WTC11 (cell line): ENCODE measurements around the gene ESRP2. TPM values are rescaled to one million over a fixed set of nuclear protein-coding genes. Genes with fewer than 3 reads are reported as not detected.

Source experiments
- ATAC-seq: fragments of 200-7000 bp; cut with Tn5 transposase; 2 replicates; pipeline ENCODE4 v1.10.0; 2021; ENCODE audit warnings: mild to moderate bottlenecking, moderate library complexity
- CTCF ChIA-PET: fragments of 300-600 bp; sonication (Branson Sonifier 250); formaldehyde crosslinking; loops from one replicate; lab custom pipeline; 2021; ENCODE audit warnings: antibody characterized with exemption; lab: Charles Lee
- POLR2A ChIA-PET: fragments of 350-600 bp; sonication (Branson Sonifier 250); formaldehyde crosslinking; loops from one replicate; lab custom pipeline; 2021; ENCODE audit warnings: antibody characterized with exemption; lab: Charles Lee
- DNase-seq: peaks from one replicate; pipeline ENCODE4 v3.0.0; 2021; ENCODE audit warnings: low spot score
- H3K27ac Mint-ChIP-seq: 2 replicates; pipeline ENCODE4 v1.8.0; 2021; ENCODE audit warnings: mixed read lengths
- H3K27me3 Mint-ChIP-seq: 2 replicates; pipeline ENCODE4 v1.8.0; 2021; ENCODE audit warnings: low read depth, mild to moderate bottlenecking, moderate library complexity, mixed read lengths
- H3K36me3 Mint-ChIP-seq: 2 replicates; pipeline ENCODE4 v1.8.0; 2021; ENCODE audit warnings: mixed read lengths
- H3K4me1 Mint-ChIP-seq: 2 replicates; pipeline ENCODE4 v1.8.0; 2022; ENCODE audit warnings: mixed read lengths
- H3K4me3 Mint-ChIP-seq: 2 replicates; pipeline ENCODE4 v1.8.0; 2021; ENCODE audit warnings: mild to moderate bottlenecking, moderate library complexity, mixed read lengths
- H3K9me3 Mint-ChIP-seq: 2 replicates; pipeline ENCODE4 v1.8.0; 2021; ENCODE audit warnings: mixed read lengths
- AFF4 ChIP-seq: sonication (generic); formaldehyde crosslinking; IDR thresholded peaks from 2 replicates; pipeline ENCODE4 v1.8.1; 2023; ENCODE audit warnings: mild to moderate bottlenecking, missing genetic modification reagents, borderline replicate concordance
- CREB1 ChIP-seq: sonication (generic); formaldehyde crosslinking; IDR thresholded peaks from 2 replicates; pipeline ENCODE4 v1.8.0; 2023; ENCODE audit warnings: mild to moderate bottlenecking, missing genetic modification reagents
- E2F5 ChIP-seq: sonication (generic); formaldehyde crosslinking; IDR thresholded peaks from 2 replicates; pipeline ENCODE4 v1.8.1; 2022; ENCODE audit warnings: mild to moderate bottlenecking, moderate library complexity, missing genetic modification reagents
- EMX1 ChIP-seq: fragments of 250-450 bp; sonication (Bioruptor Pico); IDR thresholded peaks from 2 replicates; pipeline ENCODE4 v1.8.0; 2021; ENCODE audit warnings: mild to moderate bottlenecking
- IRF2 ChIP-seq: sonication (generic); formaldehyde crosslinking; IDR thresholded peaks from 2 replicates; pipeline ENCODE4 v1.8.0; 2022; ENCODE audit warnings: low read depth, missing genetic modification reagents, borderline replicate concordance
- KAT7 ChIP-seq: sonication (generic); formaldehyde crosslinking; IDR thresholded peaks from 2 replicates; pipeline ENCODE4 v1.8.1; 2023; ENCODE audit warnings: missing genetic modification reagents, mild to moderate bottlenecking, borderline replicate concordance
- MXD4 ChIP-seq: fragments of 250-450 bp; sonication (Bioruptor Pico); IDR thresholded peaks from 2 replicates; pipeline ENCODE4 v1.8.0; 2021; ENCODE audit warnings: mild to moderate bottlenecking, moderate library complexity, borderline replicate concordance
- NR1H2 ChIP-seq: sonication (generic); formaldehyde crosslinking; IDR thresholded peaks from 2 replicates; pipeline ENCODE4 v1.9.0; 2021; ENCODE audit warnings: mild to moderate bottlenecking, moderate library complexity, missing genetic modification reagents
- PRDM15 ChIP-seq: sonication (generic); formaldehyde crosslinking; IDR thresholded peaks from 2 replicates; pipeline ENCODE4 v1.8.0; 2022; ENCODE audit warnings: missing genetic modification reagents
- RELA ChIP-seq: sonication (generic); formaldehyde crosslinking; IDR thresholded peaks from 2 replicates; pipeline ENCODE4 v1.8.1; 2022; ENCODE audit warnings: missing genetic modification reagents, mild to moderate bottlenecking, borderline replicate concordance
- SMAD4 ChIP-seq: sonication (generic); formaldehyde crosslinking; IDR thresholded peaks from 2 replicates; pipeline ENCODE4 v1.8.0; 2022; ENCODE audit warnings: mild to moderate bottlenecking, missing genetic modification reagents
- ZMAT4 ChIP-seq: fragments of 250-450 bp; sonication (Bioruptor Pico); IDR thresholded peaks from 2 replicates; pipeline ENCODE4 v1.9.0; 2021; ENCODE audit warnings: mild to moderate bottlenecking
- ZNF219 ChIP-seq: sonication (generic); formaldehyde crosslinking; IDR thresholded peaks from 2 replicates; pipeline ENCODE4 v1.8.0; 2023; ENCODE audit warnings: missing genetic modification reagents, mild to moderate bottlenecking, borderline replicate concordance
- ZNF317 ChIP-seq: sonication (generic); formaldehyde crosslinking; IDR thresholded peaks from 2 replicates; pipeline ENCODE4 v1.8.1; 2023; ENCODE audit warnings: low read depth, mild to moderate bottlenecking, moderate library complexity, missing genetic modification reagents, borderline replicate concordance
- ZNF671 ChIP-seq: fragments of 250-450 bp; sonication (Bioruptor Pico); IDR thresholded peaks from 2 replicates; pipeline ENCODE4 v1.8.0; 2021; ENCODE audit warnings: mild to moderate bottlenecking
- total RNA-seq: library from RNA; stranded (reverse); gene quantifications from 3 replicates; pipeline ENCODE4 v1.2.3, GENCODE V29; 2021
- TF ChIP-seq, protein P1 (sequence below): sonication (generic); formaldehyde crosslinking; IDR thresholded peaks from 2 replicates; pipeline ENCODE4 v1.8.0; 2022; ENCODE audit warnings: mild to moderate bottlenecking, missing genetic modification reagents
- TF ChIP-seq, protein P2 (sequence below): sonication (generic); formaldehyde crosslinking; IDR thresholded peaks from 2 replicates; pipeline ENCODE4 v1.8.1; 2022; ENCODE audit warnings: low read depth, missing genetic modification reagents, borderline replicate concordance
- TF ChIP-seq, protein P3 (sequence below): sonication (generic); formaldehyde crosslinking; IDR thresholded peaks from 2 replicates; pipeline ENCODE4 v1.8.1; 2022; ENCODE audit warnings: mild to moderate bottlenecking, missing genetic modification reagents, moderate library complexity, borderline replicate concordance
- TF ChIP-seq, protein P4 (sequence below): sonication (generic); formaldehyde crosslinking; conservative IDR thresholded peaks from 2 replicates; pipeline ENCODE4 v1.8.1; 2022; ENCODE audit warnings: mild to moderate bottlenecking, missing genetic modification reagents
- TF ChIP-seq, protein P5 (sequence below): sonication (generic); formaldehyde crosslinking; IDR thresholded peaks from 2 replicates; pipeline ENCODE4 v1.8.0; 2023; ENCODE audit warnings: missing genetic modification reagents, mild to moderate bottlenecking, borderline replicate concordance

The ESRP2 gene
- total RNA-seq, 1 experiment from 2014 or later: 55.0 TPM

- TF ChIP-seq, protein P1, sequence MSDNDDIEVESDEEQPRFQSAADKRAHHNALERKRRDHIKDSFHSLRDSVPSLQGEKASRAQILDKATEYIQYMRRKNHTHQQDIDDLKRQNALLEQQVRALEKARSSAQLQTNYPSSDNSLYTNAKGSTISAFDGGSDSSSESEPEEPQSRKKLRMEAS (CRISPR knock-in tag): no peak
- no peak for TF ChIP-seq KAT7
- TF ChIP-seq E2F5 (CRISPR knock-in tag): no peak
- TF ChIP-seq AFF4 (CRISPR knock-in tag): no peak
- TF ChIP-seq, protein P2, sequence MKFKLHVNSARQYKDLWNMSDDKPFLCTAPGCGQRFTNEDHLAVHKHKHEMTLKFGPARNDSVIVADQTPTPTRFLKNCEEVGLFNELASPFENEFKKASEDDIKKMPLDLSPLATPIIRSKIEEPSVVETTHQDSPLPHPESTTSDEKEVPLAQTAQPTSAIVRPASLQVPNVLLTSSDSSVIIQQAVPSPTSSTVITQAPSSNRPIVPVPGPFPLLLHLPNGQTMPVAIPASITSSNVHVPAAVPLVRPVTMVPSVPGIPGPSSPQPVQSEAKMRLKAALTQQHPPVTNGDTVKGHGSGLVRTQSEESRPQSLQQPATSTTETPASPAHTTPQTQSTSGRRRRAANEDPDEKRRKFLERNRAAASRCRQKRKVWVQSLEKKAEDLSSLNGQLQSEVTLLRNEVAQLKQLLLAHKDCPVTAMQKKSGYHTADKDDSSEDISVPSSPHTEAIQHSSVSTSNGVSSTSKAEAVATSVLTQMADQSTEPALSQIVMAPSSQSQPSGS (CRISPR knock-in tag): no peak
- no peak for TF ChIP-seq ZMAT4 (CRISPR knock-in tag)
- no peak for TF ChIP-seq PRDM15 (CRISPR knock-in tag)
- TF ChIP-seq, protein P3, sequence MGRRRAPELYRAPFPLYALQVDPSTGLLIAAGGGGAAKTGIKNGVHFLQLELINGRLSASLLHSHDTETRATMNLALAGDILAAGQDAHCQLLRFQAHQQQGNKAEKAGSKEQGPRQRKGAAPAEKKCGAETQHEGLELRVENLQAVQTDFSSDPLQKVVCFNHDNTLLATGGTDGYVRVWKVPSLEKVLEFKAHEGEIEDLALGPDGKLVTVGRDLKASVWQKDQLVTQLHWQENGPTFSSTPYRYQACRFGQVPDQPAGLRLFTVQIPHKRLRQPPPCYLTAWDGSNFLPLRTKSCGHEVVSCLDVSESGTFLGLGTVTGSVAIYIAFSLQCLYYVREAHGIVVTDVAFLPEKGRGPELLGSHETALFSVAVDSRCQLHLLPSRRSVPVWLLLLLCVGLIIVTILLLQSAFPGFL (CRISPR knock-in tag): no peak
- no peak for TF ChIP-seq MXD4 (CRISPR knock-in tag)
- TF ChIP-seq ZNF671 (CRISPR knock-in tag): no peak
These were observed 38.5 kb upstream of the ESRP2 start (continued) for GRCh38 chr16:68274441-68274840.

DNA sequence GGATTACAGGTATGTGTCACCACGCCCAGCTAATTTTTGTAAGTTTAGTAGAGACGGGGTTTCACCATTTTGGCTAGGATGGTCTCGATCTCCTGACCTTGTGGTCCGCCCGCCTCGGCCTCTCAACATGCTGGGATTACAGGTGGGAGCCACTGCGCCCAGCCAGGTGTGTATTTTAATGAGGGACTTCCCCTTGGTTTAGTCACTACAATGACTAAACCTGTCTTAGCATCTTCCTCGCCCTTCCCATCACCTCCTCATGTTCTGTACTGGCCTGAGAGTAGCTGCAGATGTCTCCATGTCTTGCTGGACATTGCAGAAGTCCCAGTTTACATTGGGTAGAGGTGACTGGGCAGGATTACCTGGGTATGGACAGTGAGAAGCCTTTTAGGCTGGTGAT is 38.0 kb upstream of the ESRP2 start:
- Mint-ChIP-seq H3K27me3 (no peaks in the 10 kb centered on the region), H3K4me1 (peaks cover 8% of the 10 kb centered on the region), H3K36me3 (peaks cover 14% of the 10 kb centered on the region), H3K4me3 (no peak overlapping the region), H3K9me3 (no peaks in the 10 kb centered on the region), H3K27ac (no peak overlapping the region)
- TF ChIP-seq ZNF317 (CRISPR knock-in tag) (no peak), SMAD4 (CRISPR knock-in tag) (no peak), EMX1 (CRISPR knock-in tag) (no peak), RELA (CRISPR knock-in tag) (no peak), NR1H2 (CRISPR knock-in tag) (no peak), IRF2 (CRISPR knock-in tag) (no peak), CREB1 (CRISPR knock-in tag) (no peak), ZNF219 (no peak)
- TF ChIP-seq, protein P4, sequence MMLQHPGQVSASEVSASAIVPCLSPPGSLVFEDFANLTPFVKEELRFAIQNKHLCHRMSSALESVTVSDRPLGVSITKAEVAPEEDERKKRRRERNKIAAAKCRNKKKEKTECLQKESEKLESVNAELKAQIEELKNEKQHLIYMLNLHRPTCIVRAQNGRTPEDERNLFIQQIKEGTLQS (CRISPR knock-in tag): no peak
- TF ChIP-seq, protein P5, sequence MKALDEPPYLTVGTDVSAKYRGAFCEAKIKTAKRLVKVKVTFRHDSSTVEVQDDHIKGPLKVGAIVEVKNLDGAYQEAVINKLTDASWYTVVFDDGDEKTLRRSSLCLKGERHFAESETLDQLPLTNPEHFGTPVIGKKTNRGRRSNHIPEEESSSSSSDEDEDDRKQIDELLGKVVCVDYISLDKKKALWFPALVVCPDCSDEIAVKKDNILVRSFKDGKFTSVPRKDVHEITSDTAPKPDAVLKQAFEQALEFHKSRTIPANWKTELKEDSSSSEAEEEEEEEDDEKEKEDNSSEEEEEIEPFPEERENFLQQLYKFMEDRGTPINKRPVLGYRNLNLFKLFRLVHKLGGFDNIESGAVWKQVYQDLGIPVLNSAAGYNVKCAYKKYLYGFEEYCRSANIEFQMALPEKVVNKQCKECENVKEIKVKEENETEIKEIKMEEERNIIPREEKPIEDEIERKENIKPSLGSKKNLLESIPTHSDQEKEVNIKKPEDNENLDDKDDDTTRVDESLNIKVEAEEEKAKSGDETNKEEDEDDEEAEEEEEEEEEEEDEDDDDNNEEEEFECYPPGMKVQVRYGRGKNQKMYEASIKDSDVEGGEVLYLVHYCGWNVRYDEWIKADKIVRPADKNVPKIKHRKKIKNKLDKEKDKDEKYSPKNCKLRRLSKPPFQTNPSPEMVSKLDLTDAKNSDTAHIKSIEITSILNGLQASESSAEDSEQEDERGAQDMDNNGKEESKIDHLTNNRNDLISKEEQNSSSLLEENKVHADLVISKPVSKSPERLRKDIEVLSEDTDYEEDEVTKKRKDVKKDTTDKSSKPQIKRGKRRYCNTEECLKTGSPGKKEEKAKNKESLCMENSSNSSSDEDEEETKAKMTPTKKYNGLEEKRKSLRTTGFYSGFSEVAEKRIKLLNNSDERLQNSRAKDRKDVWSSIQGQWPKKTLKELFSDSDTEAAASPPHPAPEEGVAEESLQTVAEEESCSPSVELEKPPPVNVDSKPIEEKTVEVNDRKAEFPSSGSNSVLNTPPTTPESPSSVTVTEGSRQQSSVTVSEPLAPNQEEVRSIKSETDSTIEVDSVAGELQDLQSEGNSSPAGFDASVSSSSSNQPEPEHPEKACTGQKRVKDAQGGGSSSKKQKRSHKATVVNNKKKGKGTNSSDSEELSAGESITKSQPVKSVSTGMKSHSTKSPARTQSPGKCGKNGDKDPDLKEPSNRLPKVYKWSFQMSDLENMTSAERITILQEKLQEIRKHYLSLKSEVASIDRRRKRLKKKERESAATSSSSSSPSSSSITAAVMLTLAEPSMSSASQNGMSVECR (CRISPR knock-in tag): no peak
- POLR2A ChIA-PET: no interaction called here
- ATAC-seq (no peak), DNase-seq (no peak)
- CTCF ChIA-PET: interaction anchor here (1.4 to 2.1 kb wide), 2 partner anchors 10 to 12 kb away, joined by 4 to 8 read pairs; partner anchors contain the start of gene SLC7A6
